Measurements from ENCODE around the gene TRAPPC12. TPM values are rescaled to one million over a fixed set of nuclear protein-coding genes. Genes with fewer than 3 reads are reported as not detected.

The TRAPPC12 gene
- total RNA-seq, 4 donors from 2014 or later, result 36.6 to 57.4 (median 53.1) TPM

DNA sequence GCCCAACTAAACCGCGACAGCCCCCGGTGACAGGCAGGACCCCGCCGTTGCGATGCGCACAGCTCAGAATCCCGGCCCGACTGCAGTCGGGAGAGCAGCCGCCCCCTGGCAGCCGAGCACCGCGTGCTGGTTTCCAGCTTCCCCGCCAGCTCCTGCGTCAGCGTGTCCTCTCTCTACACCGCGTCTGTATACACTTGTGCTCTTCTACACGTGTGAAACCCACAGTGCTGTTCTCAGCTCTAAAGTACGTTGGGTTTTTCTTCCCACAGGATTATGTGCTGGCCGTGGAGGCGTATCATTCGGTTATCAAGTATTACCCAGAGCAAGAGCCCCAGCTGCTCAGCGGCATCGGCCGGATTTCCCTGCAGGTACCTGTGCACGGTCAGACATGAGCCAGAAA, 85.8 kb downstream of the TRAPPC12 start:
- Histone ChIP-seq H3K27ac (peak overlapping the region; percentile 74 to 94 (median 82)), H3K36me3 (peaks cover 0 to 20% of the 10 kb centered on the region in 2 donors)
- DNase-seq, result peak in 1 of 2 donors; percentile 32

DNA sequence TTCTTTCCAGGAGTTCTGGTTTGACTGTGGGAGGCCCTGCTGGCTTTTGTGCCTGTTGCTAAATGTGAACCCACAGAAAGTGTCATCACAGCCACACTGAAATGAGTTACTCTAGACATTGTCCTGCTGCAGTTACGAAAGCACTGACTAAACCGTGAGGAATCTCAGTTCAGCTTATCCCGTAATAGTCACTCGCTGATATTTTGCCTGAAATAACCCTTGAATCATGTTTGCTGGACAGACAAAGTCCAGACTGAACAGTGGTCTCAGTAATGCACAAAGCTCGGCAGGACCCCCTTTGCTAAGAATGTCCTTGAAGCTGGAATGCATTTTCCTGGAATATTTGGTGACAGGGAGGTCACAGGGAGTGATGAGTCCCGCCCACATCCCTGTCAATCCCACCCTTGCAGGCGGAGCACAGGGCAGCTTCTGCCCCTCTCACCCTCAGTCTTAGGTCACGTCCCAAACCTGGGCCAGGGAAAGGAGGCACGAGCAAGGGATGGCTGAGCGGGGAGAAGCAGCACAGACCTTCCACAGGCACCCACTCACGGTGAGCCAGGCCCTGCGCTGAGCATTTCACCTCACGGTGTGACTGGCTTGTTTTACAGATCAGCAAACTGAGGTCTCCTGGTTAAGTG, 86.5 kb downstream of the TRAPPC12 start:
- in situ Hi-C loops (cut with MboI; ENCODE audit: low sequenced_read_pairs in 4 of 4), result no loop called here
- Histone ChIP-seq H3K9me3 (no peaks in the 10 kb centered on the region), H3K4me1 (peaks cover 28 to 44% of the 10 kb centered on the region in 2 donors), H3K36me3 (peaks cover 0 to 20% of the 10 kb centered on the region in 2 donors), H3K4me3 (no peak overlapping the region), H3K27ac (peak overlapping the region; percentile 74 to 94 (median 82)), H3K27me3 (no peaks in the 10 kb centered on the region)
- TF ChIP-seq POLR2A (IDR thresholded peaks at IDR 0.05), result no peak
- TF ChIP-seq, protein P1, sequence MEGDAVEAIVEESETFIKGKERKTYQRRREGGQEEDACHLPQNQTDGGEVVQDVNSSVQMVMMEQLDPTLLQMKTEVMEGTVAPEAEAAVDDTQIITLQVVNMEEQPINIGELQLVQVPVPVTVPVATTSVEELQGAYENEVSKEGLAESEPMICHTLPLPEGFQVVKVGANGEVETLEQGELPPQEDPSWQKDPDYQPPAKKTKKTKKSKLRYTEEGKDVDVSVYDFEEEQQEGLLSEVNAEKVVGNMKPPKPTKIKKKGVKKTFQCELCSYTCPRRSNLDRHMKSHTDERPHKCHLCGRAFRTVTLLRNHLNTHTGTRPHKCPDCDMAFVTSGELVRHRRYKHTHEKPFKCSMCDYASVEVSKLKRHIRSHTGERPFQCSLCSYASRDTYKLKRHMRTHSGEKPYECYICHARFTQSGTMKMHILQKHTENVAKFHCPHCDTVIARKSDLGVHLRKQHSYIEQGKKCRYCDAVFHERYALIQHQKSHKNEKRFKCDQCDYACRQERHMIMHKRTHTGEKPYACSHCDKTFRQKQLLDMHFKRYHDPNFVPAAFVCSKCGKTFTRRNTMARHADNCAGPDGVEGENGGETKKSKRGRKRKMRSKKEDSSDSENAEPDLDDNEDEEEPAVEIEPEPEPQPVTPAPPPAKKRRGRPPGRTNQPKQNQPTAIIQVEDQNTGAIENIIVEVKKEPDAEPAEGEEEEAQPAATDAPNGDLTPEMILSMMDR (IDR thresholded peaks at IDR 0.05 in 4 of 5, conservative IDR thresholded peaks at IDR 0.05 in 1 of 5), result no peak
- intact Hi-C loops (cut with DNase I; ENCODE audit: low total_unique reads), result no loop called here
- ATAC-seq, result peak; percentile 65
- DNase-seq, result peak; percentile 41 to 72

More for the DNA sequence above, 85.8 kb downstream of the TRAPPC12 start:
- H3K9me3 ChIP-seq, result no peaks in the 10 kb centered on the region
- ATAC-seq, result no peak
- TF ChIP-seq POLR2A (IDR thresholded peaks at IDR 0.05), result no peak
- TF ChIP-seq, protein P1 (IDR thresholded peaks at IDR 0.05 in 4 of 5, conservative IDR thresholded peaks at IDR 0.05 in 1 of 5), result no peak
- no peak overlapping the region for H3K4me3 ChIP-seq
- in situ Hi-C loops (cut with MboI; ENCODE audit: low sequenced_read_pairs in 4 of 4) (no loop called here), intact Hi-C loops (cut with DNase I; ENCODE audit: low total_unique reads) (no loop called here)
- H3K27me3 ChIP-seq, result no peaks in the 10 kb centered on the region
- peaks cover 28 to 45% of the 10 kb centered on the region in 2 donors for H3K4me1 ChIP-seq

DNA sequence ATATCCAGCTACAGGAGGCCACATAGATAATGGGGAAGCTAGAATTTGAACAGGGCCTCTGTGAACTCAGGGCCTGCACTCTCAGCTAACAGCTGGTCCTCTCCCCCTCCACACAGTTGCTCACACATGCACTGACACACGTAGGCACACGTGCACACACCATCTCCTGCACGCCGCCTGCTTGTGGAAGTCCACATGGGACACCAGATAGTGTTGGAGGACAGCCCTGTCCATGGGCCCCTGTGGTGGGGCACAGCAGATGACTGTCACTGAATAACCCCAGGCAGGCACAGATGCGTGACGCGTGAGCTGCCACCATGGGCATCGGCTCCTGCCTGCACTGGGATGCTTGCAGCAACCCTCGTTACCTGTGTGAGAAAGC, 87.0 kb downstream of the TRAPPC12 start:
- Histone ChIP-seq H3K4me3 (no peak overlapping the region), H3K27ac (peak overlapping the region; percentile 74 to 94 (median 82)), H3K4me1 (peaks cover 28 to 45% of the 10 kb centered on the region in 2 donors), H3K9me3 (no peaks in the 10 kb centered on the region), H3K27me3 (no peaks in the 10 kb centered on the region), H3K36me3 (peaks cover 0 to 20% of the 10 kb centered on the region in 2 donors)
- intact Hi-C loops (cut with DNase I; ENCODE audit: low total_unique reads), result no loop called here
- no peak for ATAC-seq
- no peak for TF ChIP-seq POLR2A (IDR thresholded peaks at IDR 0.05)
- TF ChIP-seq, protein P1 (IDR thresholded peaks at IDR 0.05 in 4 of 5, conservative IDR thresholded peaks at IDR 0.05 in 1 of 5), result no peak
- peak in 1 of 2 donors; percentile 14 for DNase-seq
- in situ Hi-C loops (cut with MboI; ENCODE audit: low sequenced_read_pairs in 4 of 4), result no loop called here

DNA sequence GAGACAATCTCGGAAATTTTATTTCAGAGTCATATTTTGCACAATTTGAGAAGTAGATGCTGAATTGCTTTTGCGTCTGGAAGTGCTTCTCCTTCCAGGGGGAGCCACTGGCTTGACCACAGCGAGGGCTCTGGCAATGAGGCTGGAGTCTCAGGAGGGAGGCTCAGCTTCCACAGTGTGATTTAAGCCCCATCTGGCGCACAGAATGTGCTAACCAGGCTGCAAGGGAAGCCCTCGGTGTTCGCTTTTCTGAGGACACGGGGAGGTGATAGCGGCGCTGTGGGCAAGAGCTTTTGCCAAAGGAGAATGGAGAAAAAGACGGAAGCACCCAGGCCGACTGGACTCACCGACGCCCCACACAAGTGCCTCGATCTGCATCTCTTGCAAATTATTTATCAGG, 87.5 kb downstream of the TRAPPC12 start:
- peaks cover 28 to 45% of the 10 kb centered on the region in 2 donors for H3K4me1 ChIP-seq
- no peak for ATAC-seq
- H3K27me3 ChIP-seq, result no peaks in the 10 kb centered on the region
- no peak for TF ChIP-seq POLR2A (IDR thresholded peaks at IDR 0.05)
- TF ChIP-seq, protein P1 (IDR thresholded peaks at IDR 0.05 in 4 of 5, conservative IDR thresholded peaks at IDR 0.05 in 1 of 5), result no peak
- H3K9me3 ChIP-seq, result no peaks in the 10 kb centered on the region
- H3K36me3 ChIP-seq, result peaks cover 0 to 20% of the 10 kb centered on the region in 2 donors
- in situ Hi-C loops (cut with MboI; ENCODE audit: low sequenced_read_pairs in 4 of 4) (no loop called here), intact Hi-C loops (cut with DNase I; ENCODE audit: low total_unique reads) (no loop called here)
- DNase-seq, result no peak
- H3K4me3 ChIP-seq, result no peak overlapping the region
- peak overlapping the region in 2 of 4 donors; percentile 89 to 94 for H3K27ac ChIP-seq
